CD4-positive, alpha-beta T cell (primary cell): ENCODE results near the gene AP1S2. TPM values are rescaled to one million over a fixed set of nuclear protein-coding genes. Genes with fewer than 3 reads are reported as not detected.
A peak's percentile ranks its signal among the peaks of the same experiment; 100 is the strongest.
"Not testable (repeated sequence)": the region's sequence is repeated elsewhere in the genome, so short reads cannot be mapped to it uniquely, and the experiment has no call there.

ENCODE experiments used
- ATAC-seq: fragments of 200-7000 bp; cut with Tn5 transposase; one replicate; pipeline ENCODE4 v1.10.0; 2022; ENCODE audit warnings: mild to moderate bottlenecking; ENCODE audit not compliant: poor library complexity
- CTCF ChIA-PET: fragments of 350-600 bp; sonication (Branson Sonifier 250); formaldehyde crosslinking; loops from one replicate; lab custom pipeline; 2021; ENCODE audit warnings: antibody characterized with exemption, inconsistent platforms; lab: Charles Lee
- POLR2A ChIA-PET: fragments of 350-600 bp; sonication (Branson Sonifier 250); formaldehyde crosslinking; loops from one replicate; lab custom pipeline; 2021; ENCODE audit warnings: antibody characterized with exemption, inconsistent platforms; lab: Charles Lee
- DNase-seq, 14 experiments: peaks; one replicate each; pipeline ENCODE4 v3.0.0-alpha.2; 2013 to 2020; ENCODE audit warnings: mixed read lengths in 2 of 14
- H3K27ac ChIP-seq, 2 donors: one replicate each; pipeline versions ENCODE4 v1.5.1 to v1.7.0; 2013; ENCODE audit warnings: low read length in 2 of 2, low read depth in 1 of 2, mild to moderate bottlenecking in 1 of 2
- H3K27me3 ChIP-seq, 2 experiments: 1 replicate in 1 of 2; 2 replicates in 1 of 2; pipeline versions ENCODE4 v1.6.1 to v1.7.0; 2013; ENCODE audit warnings: low read length in 2 of 2, control low read depth in 1 of 2, mild to moderate bottlenecking in 1 of 2, moderate library complexity in 1 of 2; ENCODE audit not compliant: insufficient read depth in 2 of 2, control insufficient read depth in 1 of 2
- H3K36me3 ChIP-seq: one replicate; pipeline ENCODE4 v1.6.1; 2013; ENCODE audit warnings: low read length, control low read depth; ENCODE audit not compliant: insufficient read depth
- H3K4me1 ChIP-seq: one replicate; pipeline ENCODE4 v1.6.1; 2013; ENCODE audit warnings: low read length, control low read depth; ENCODE audit not compliant: insufficient read depth
- H3K4me3 ChIP-seq: one replicate; pipeline ENCODE4 v1.5.1; 2013; ENCODE audit warnings: mild to moderate bottlenecking, low read length, moderate library complexity
- H3K9me3 ChIP-seq, 2 experiments: 1 replicate in 1 of 2; 2 replicates in 1 of 2; pipeline versions ENCODE4 v1.6.1 to v1.7.0; 2013; ENCODE audit warnings: low read length in 2 of 2, mild to moderate bottlenecking in 2 of 2, control low read depth in 1 of 2, moderate library complexity in 1 of 2; ENCODE audit not compliant: control insufficient read depth in 1 of 2, insufficient read depth in 1 of 2
- H3K27ac Mint-ChIP-seq: one replicate; pipeline ENCODE4 v1.8.0; 2020; ENCODE audit warnings: mixed read lengths
- H3K27me3 Mint-ChIP-seq: one replicate; pipeline ENCODE4 v1.8.0; 2021; ENCODE audit warnings: mixed read lengths
- H3K36me3 Mint-ChIP-seq: one replicate; pipeline ENCODE4 v1.8.0; 2021; ENCODE audit warnings: low read depth, mixed read lengths
- H3K4me1 Mint-ChIP-seq: one replicate; pipeline ENCODE4 v1.8.0; 2021; ENCODE audit warnings: low read depth, mixed read lengths
- H3K4me3 Mint-ChIP-seq: one replicate; pipeline ENCODE4 v1.8.0; 2020; ENCODE audit warnings: mild to moderate bottlenecking, mixed read lengths
- H3K9me3 Mint-ChIP-seq: one replicate; pipeline ENCODE4 v1.8.0; 2020; ENCODE audit warnings: mixed read lengths
- CTCF ChIP-seq: fragments of 200-600 bp; IDR thresholded peaks from one replicate; pipeline ENCODE4 v1.8.0; 2022; ENCODE audit warnings: antibody characterized with exemption, mild to moderate bottlenecking
- intact Hi-C, 2 experiments: fragments of 100-400 bp; cut with DNase I in 1 of 2; cut with micrococcal nuclease in 1 of 2; formaldehyde crosslinking; loops; one replicate each; pipeline versions ENCODE4 v1.15.1 to v1.9.0; 2023 to 2025; cut with DNase I, micrococcal nuclease
- total RNA-seq, 174 experiments: library from RNA in 2 of 174; stranded (reverse) in 2 of 174; gene quantifications; one replicate each; pipeline ENCODE4 v1.2.3 and lab custom pipeline; 2021 to 2026

The AP1S2 gene
- total RNA-seq, 2 experiments from 2014 or later = 20.0 to 20.8 TPM

- no peak for ATAC-seq
Observed at GRCh38 chrX:15883540-15883863, 28.9 kb upstream of the AP1S2 start.

GRCh38 chrX:15882704-15883539 lies 28.3 kb upstream of the AP1S2 start:
- H3K27me3 ChIP-seq = no peaks in the 10 kb centered on the region
- H3K36me3 Mint-ChIP-seq = no peaks in the 10 kb centered on the region
- no peaks in the 10 kb centered on the region for H3K4me1 ChIP-seq
- peak in 2 of 14 experiments; percentile 23 to 37 for DNase-seq
- intact Hi-C loops = no loop called here
- CTCF ChIA-PET = no interaction called here
- H3K36me3 ChIP-seq = no peaks in the 10 kb centered on the region
- H3K9me3 Mint-ChIP-seq = no peaks in the 10 kb centered on the region
- no peaks in the 10 kb centered on the region for H3K27me3 Mint-ChIP-seq
- peaks cover 8% of the 10 kb centered on the region for H3K4me1 Mint-ChIP-seq
- H3K4me3 Mint-ChIP-seq = no peak overlapping the region
- H3K9me3 ChIP-seq = peaks cover 0 to 7% of the 10 kb centered on the region in 2 experiments
- POLR2A ChIA-PET = interaction anchor here (1.0 kb wide), 1 partner anchor 28 kb away, joined by 5 read pairs; the partner anchor contains the start of gene AP1S2
- no peak overlapping the region for H3K4me3 ChIP-seq
- H3K27ac ChIP-seq = no peak overlapping the region
- no peak for TF ChIP-seq CTCF
- ATAC-seq = no peak
- no peak overlapping the region for H3K27ac Mint-ChIP-seq

More at GRCh38 chrX:15883540-15883863, 28.9 kb upstream of the AP1S2 start:
- no peak for DNase-seq
- intact Hi-C loops = no loop called here
- no peaks in the 10 kb centered on the region for H3K36me3 ChIP-seq
- no peak overlapping the region for H3K27ac ChIP-seq
- ChIA-PET POLR2A (no interaction called here), CTCF (no interaction called here)
- no peaks in the 10 kb centered on the region for H3K9me3 Mint-ChIP-seq
- H3K27me3 Mint-ChIP-seq = no peaks in the 10 kb centered on the region
- no peaks in the 10 kb centered on the region for H3K36me3 Mint-ChIP-seq
- peaks cover 8% of the 10 kb centered on the region for H3K4me1 Mint-ChIP-seq
- H3K4me1 ChIP-seq = no peaks in the 10 kb centered on the region
- no peak overlapping the region for H3K4me3 ChIP-seq
- no peak for TF ChIP-seq CTCF
- no peaks in the 10 kb centered on the region for H3K27me3 ChIP-seq
- H3K27ac Mint-ChIP-seq = no peak overlapping the region
- H3K4me3 Mint-ChIP-seq = no peak overlapping the region
- H3K9me3 ChIP-seq = peaks cover 0 to 7% of the 10 kb centered on the region in 2 experiments

- no peaks in the 10 kb centered on the region for H3K9me3 Mint-ChIP-seq
- no peak for DNase-seq
- H3K4me3 ChIP-seq = no peak overlapping the region
- no peaks in the 10 kb centered on the region for H3K27me3 ChIP-seq
- ChIA-PET CTCF (no interaction called here), POLR2A (no interaction called here)
- no peaks in the 10 kb centered on the region for H3K36me3 ChIP-seq
- H3K36me3 Mint-ChIP-seq = no peaks in the 10 kb centered on the region
- peaks cover 8% of the 10 kb centered on the region for H3K4me1 Mint-ChIP-seq
- TF ChIP-seq CTCF = no peak
- ATAC-seq = no peak
- H3K9me3 ChIP-seq = peaks cover 0 to 7% of the 10 kb centered on the region in 2 experiments
- no peaks in the 10 kb centered on the region for H3K4me1 ChIP-seq
- no peak overlapping the region for H3K4me3 Mint-ChIP-seq
- no peak overlapping the region for H3K27ac Mint-ChIP-seq
- no peaks in the 10 kb centered on the region for H3K27me3 Mint-ChIP-seq
- intact Hi-C loops = no loop called here
- H3K27ac ChIP-seq = no peak overlapping the region
Observed at GRCh38 chrX:15881381-15881897, 26.8 kb upstream of the AP1S2 start.

- H3K36me3 ChIP-seq, H3K9me3 Mint-ChIP-seq, DNase-seq, H3K4me1 ChIP-seq, H3K27me3 Mint-ChIP-seq, intact Hi-C loops, CTCF ChIA-PET, H3K27ac Mint-ChIP-seq, POLR2A ChIA-PET, H3K27me3 ChIP-seq, H3K4me1 Mint-ChIP-seq, H3K27ac ChIP-seq, H3K9me3 ChIP-seq, H3K4me3 ChIP-seq, H3K36me3 Mint-ChIP-seq, H3K4me3 Mint-ChIP-seq, ATAC-seq: not testable (repeated sequence)
Observed at GRCh38 chrX:15877914-15878313, 23.3 kb upstream of the AP1S2 start.
